HepG2 (cell line): ENCODE data around the gene CRAT. TPM values are rescaled to one million over a fixed set of nuclear protein-coding genes. Genes with fewer than 3 reads are reported as not detected.

Experiments used
- BCL6 ChIP-seq: IDR thresholded peaks from 2 replicates; pipeline ENCODE4 v1.6.1; 2016; ENCODE audit warnings: missing genetic modification reagents, missing compliant biosample characterization
- HOXA3 ChIP-seq: sonication (generic); formaldehyde crosslinking; IDR thresholded peaks from 2 replicates; pipeline ENCODE4 v1.5.0; 2020; ENCODE audit warnings: missing genetic modification reagents
- HOXD1 ChIP-seq: sonication (generic); formaldehyde crosslinking; IDR thresholded peaks from 2 replicates; pipeline ENCODE4 v1.5.0; 2020; ENCODE audit warnings: missing genetic modification reagents
- IKZF1 ChIP-seq: fragments of 450-650 bp; IDR thresholded peaks from 2 replicates; pipeline ENCODE4 v1.7.1; 2016
- KLF13 ChIP-seq: sonication (generic); formaldehyde crosslinking; IDR thresholded peaks from 2 replicates; pipeline ENCODE4 v1.4.0; 2020; ENCODE audit warnings: mild to moderate bottlenecking, missing genetic modification reagents
- MZF1 ChIP-seq: sonication (generic); formaldehyde crosslinking; IDR thresholded peaks from 2 replicates; pipeline ENCODE4 v1.8.1; 2023; ENCODE audit warnings: mild to moderate bottlenecking, missing genetic modification reagents, borderline replicate concordance
- RFXANK ChIP-seq: IDR thresholded peaks from 2 replicates; pipeline ENCODE4 v1.6.1; 2016
- SKI ChIP-seq: fragments of 450-650 bp; IDR thresholded peaks from one replicate; pipeline ENCODE4 v1.6.1; 2018; ENCODE audit warnings: mild to moderate bottlenecking; ENCODE audit not compliant: partially characterized antibody
- WIZ ChIP-seq: sonication (generic); formaldehyde crosslinking; IDR thresholded peaks from 2 replicates; pipeline ENCODE4 v1.5.1; 2020; ENCODE audit warnings: mild to moderate bottlenecking, missing genetic modification reagents
- ZBTB38 ChIP-seq: sonication (generic); formaldehyde crosslinking; IDR thresholded peaks from 2 replicates; pipeline ENCODE4 v1.5.1; 2020; ENCODE audit warnings: mild to moderate bottlenecking, missing genetic modification reagents
- ZFP1 ChIP-seq: IDR thresholded peaks from 2 replicates; pipeline ENCODE4 v1.6.1; 2016
- ZNF264 ChIP-seq: sonication (generic); formaldehyde crosslinking; IDR thresholded peaks from 2 replicates; pipeline ENCODE4 v1.4.0; 2020; ENCODE audit warnings: missing genetic modification reagents
- ZNF331 ChIP-seq: sonication (generic); formaldehyde crosslinking; IDR thresholded peaks from 2 replicates; pipeline ENCODE4 v1.4.0; 2020; ENCODE audit warnings: missing genetic modification reagents
- ZNF510 ChIP-seq: sonication (generic); formaldehyde crosslinking; IDR thresholded peaks from 2 replicates; pipeline ENCODE4 v1.4.0; 2020; ENCODE audit warnings: low read depth, mild to moderate bottlenecking, missing genetic modification reagents
- ZNF747 ChIP-seq: sonication (generic); formaldehyde crosslinking; IDR thresholded peaks from 2 replicates; pipeline ENCODE4 v1.8.1; 2023; ENCODE audit warnings: missing genetic modification reagents, mild to moderate bottlenecking, borderline replicate concordance
- ZSCAN31 ChIP-seq: sonication (generic); formaldehyde crosslinking; IDR thresholded peaks from 2 replicates; pipeline ENCODE4 v1.5.0; 2020; ENCODE audit warnings: low read depth, mild to moderate bottlenecking, missing genetic modification reagents
- polyA plus RNA-seq, 8 experiments: library from polyadenylated mRNA; depleted of rRNA in 3 of 8; stranded (reverse) in 7 of 8; unstranded in 1 of 8; fragments of >200 nt; fragmentation: Illumina TruSeq in 4 of 8; extraction: Trizol in 4 of 8; gene quantifications; 2 replicates each; pipeline versions ENCODE4 v1.2.1 to v1.2.3, GENCODE V29; 2011 to 2016; ENCODE audit warnings: low read depth in 4 of 8, missing spikeins in 1 of 8, mixed read lengths in 1 of 8; ENCODE audit not compliant: insufficient read depth in 1 of 8
- total RNA-seq, 5 experiments: library from RNA; depleted of rRNA; stranded (reverse); fragments of >200 nt; fragmentation: Illumina TruSeq; extraction: Trizol; gene quantifications; 2 replicates each; pipeline ENCODE4 v1.2.3, GENCODE V29; 2016; ENCODE audit warnings: low read depth in 1 of 5
- TF ChIP-seq, protein P1 (sequence below): sonication (generic); formaldehyde crosslinking; IDR thresholded peaks from one replicate; pipeline ENCODE4 v1.5.1; 2020; ENCODE audit warnings: mild to moderate bottlenecking, missing genetic modification reagents; ENCODE audit errors: not compliant biosample characterization
- TF ChIP-seq, protein P2 (sequence below): sonication (generic); formaldehyde crosslinking; IDR thresholded peaks from 2 replicates; pipeline ENCODE4 v1.5.1; 2020; ENCODE audit warnings: missing genetic modification reagents, mild to moderate bottlenecking, borderline replicate concordance
- TF ChIP-seq, protein P3 (sequence below): IDR thresholded peaks from 2 replicates; pipeline ENCODE4 v1.6.1; 2016; ENCODE audit warnings: mild to moderate bottlenecking

Gene CRAT
- total and polyA plus RNA-seq, 2 of the 13 experiments (the other 11 are each of a cell fraction or from before 2014, with no cell fraction given): 26.1 to 26.6 TPM

DNA sequence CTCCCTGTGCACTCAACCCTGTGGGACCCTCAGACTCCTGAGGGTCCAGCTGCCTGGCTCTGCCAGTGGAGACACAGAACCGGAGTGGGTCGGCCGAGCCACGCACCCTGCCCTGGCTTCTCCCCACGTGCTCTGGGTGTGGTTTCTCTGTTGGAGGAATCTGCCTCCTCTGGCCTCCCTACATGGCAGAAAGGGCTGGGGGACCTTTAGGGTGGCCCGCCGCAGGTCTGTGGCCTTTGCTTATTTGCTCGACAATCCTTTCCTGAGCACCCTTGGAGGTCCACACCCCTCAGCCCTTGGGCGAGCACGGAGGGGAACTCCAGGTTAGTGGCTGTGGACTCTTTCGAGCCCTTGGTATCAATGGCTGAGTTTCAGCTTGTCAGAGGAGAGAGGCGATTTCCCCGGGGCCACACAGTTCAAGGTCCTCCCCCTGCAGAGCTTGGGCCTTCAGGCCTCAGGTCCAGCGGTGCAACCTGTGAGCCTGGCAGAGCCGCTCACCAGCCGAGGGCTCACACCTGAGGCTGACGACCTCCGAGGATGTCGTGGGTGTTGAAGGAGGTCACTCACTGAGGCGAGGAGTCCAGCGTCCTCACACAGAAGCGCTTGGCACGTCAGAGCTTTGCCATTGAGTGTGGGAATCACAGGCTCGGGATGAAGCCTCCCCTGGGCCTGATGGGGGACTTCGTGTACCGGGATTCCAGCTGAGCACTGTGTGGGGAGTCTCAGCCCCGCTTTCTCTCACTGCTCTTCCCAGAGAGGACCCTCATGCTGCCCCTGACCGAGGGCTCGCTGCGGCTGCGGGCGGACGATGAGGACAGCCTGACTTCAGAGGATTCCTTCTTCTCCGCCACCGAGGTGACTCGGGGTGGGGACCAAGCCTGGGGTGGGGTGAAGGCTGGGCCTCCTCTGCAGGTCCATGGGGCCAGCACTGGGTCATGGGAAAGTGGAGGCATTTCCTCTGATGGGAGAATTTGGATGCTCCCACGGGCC lies 50.5 kb downstream of the CRAT start (continued):
- TF ChIP-seq, protein P1, sequence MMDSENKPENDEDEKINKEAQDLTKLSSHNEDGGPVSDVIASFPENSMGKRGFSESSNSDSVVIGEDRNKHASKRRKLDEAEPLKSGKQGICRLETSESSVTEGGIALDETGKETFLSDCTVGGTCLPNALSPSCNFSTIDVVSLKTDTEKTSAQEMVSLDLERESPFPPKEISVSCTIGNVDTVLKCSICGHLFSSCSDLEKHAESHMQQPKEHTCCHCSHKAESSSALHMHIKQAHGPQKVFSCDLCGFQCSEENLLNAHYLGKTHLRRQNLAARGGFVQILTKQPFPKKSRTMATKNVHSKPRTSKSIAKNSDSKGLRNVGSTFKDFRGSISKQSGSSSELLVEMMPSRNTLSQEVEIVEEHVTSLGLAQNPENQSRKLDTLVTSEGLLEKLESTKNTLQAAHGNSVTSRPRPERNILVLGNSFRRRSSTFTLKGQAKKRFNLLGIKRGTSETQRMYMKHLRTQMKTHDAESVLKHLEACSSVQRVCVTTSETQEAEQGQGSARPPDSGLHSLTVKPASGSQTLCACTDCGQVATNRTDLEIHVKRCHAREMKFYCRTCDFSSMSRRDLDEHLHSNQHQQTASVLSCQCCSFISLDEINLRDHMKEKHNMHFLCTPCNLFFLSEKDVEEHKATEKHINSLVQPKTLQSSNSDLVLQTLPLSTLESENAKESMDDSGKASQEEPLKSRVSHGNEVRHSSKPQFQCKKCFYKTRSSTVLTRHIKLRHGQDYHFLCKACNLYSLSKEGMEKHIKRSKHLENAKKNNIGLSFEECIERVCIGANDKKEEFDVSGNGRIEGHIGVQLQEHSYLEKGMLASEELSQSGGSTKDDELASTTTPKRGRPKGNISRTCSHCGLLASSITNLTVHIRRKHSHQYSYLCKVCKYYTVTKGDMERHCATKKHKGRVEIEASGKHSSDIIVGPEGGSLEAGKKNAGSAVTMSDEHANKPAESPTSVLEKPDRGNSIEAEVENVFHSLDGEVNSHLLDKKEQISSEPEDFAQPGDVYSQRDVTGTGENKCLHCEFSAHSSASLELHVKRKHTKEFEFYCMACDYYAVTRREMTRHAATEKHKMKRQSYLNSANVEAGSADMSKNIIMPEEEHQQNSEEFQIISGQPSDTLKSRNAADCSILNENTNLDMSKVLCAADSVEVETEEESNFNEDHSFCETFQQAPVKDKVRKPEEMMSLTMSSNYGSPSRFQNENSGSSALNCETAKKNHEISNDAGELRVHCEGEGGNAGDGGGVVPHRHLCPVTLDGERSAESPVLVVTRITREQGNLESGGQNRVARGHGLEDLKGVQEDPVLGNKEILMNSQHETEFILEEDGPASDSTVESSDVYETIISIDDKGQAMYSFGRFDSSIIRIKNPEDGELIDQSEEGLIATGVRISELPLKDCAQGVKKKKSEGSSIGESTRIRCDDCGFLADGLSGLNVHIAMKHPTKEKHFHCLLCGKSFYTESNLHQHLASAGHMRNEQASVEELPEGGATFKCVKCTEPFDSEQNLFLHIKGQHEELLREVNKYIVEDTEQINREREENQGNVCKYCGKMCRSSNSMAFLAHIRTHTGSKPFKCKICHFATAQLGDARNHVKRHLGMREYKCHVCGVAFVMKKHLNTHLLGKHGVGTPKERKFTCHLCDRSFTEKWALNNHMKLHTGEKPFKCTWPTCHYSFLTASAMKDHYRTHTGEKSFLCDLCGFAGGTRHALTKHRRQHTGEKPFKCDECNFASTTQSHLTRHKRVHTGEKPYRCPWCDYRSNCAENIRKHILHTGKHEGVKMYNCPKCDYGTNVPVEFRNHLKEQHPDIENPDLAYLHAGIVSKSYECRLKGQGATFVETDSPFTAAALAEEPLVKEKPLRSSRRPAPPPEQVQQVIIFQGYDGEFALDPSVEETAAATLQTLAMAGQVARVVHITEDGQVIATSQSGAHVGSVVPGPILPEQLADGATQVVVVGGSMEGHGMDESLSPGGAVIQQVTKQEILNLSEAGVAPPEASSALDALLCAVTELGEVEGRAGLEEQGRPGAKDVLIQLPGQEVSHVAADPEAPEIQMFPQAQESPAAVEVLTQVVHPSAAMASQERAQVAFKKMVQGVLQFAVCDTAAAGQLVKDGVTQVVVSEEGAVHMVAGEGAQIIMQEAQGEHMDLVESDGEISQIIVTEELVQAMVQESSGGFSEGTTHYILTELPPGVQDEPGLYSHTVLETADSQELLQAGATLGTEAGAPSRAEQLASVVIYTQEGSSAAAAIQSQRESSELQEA (CRISPR knock-in tag): no peak
- TF ChIP-seq ZFP1 (CRISPR knock-in tag): no peak
- TF ChIP-seq KLF13: no peak
- no peak for TF ChIP-seq ZNF264 (CRISPR knock-in tag)
- TF ChIP-seq ZNF510 (CRISPR knock-in tag): no peak
- TF ChIP-seq, protein P2, sequence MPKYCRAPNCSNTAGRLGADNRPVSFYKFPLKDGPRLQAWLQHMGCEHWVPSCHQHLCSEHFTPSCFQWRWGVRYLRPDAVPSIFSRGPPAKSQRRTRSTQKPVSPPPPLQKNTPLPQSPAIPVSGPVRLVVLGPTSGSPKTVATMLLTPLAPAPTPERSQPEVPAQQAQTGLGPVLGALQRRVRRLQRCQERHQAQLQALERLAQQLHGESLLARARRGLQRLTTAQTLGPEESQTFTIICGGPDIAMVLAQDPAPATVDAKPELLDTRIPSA: no peak
- no peak for TF ChIP-seq HOXD1
- no peak for TF ChIP-seq ZNF747 (CRISPR knock-in tag)
- peak; percentile 44; the same call in 1 of the 2 replicates for TF ChIP-seq HOXA3 (CRISPR knock-in tag)
- no peak for TF ChIP-seq RFXANK (CRISPR knock-in tag)
- TF ChIP-seq WIZ (CRISPR knock-in tag): no peak
- TF ChIP-seq IKZF1: no peak
- TF ChIP-seq MZF1: no peak
- TF ChIP-seq ZSCAN31 (CRISPR knock-in tag): no peak
- peak; percentile 91 for TF ChIP-seq ZBTB38 (CRISPR knock-in tag)
- no peak for TF ChIP-seq BCL6
- no peak for TF ChIP-seq ZNF331 (CRISPR knock-in tag)
- TF ChIP-seq, protein P3, sequence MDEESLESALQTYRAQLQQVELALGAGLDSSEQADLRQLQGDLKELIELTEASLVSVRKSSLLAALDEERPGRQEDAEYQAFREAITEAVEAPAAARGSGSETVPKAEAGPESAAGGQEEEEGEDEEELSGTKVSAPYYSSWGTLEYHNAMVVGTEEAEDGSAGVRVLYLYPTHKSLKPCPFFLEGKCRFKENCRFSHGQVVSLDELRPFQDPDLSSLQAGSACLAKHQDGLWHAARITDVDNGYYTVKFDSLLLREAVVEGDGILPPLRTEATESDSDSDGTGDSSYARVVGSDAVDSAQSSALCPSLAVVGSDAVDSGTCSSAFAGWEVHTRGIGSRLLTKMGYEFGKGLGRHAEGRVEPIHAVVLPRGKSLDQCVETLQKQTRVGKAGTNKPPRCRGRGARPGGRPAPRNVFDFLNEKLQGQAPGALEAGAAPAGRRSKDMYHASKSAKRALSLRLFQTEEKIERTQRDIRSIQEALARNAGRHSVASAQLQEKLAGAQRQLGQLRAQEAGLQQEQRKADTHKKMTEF (CRISPR knock-in tag): no peak
- TF ChIP-seq SKI: peak; percentile 25
